A673 (cell line): ENCODE results near the gene MUS81.

Source experiments
- CTCF ChIP-seq: fragments of 300-800, 200-600 bp; sonication (generic); conservative IDR thresholded peaks from 2 replicates; pipeline ENCODE4 v1.5.1; 2017; ENCODE audit warnings: low read depth, mild to moderate bottlenecking, antibody characterized with exemption, low read length, moderate library complexity, mixed read lengths
- EZH2 ChIP-seq: fragments of 200-600 bp; sonication (generic); IDR thresholded peaks from 2 replicates; pipeline ENCODE4 v1.6.1; 2017; ENCODE audit warnings: borderline replicate concordance, low read depth, mild to moderate bottlenecking, mixed read lengths, antibody characterized with exemption, low read length; ENCODE audit not compliant: poor library complexity, severe bottlenecking

- TF ChIP-seq EZH2 (no peak), CTCF (no peak)
These were observed 5.1 kb upstream of the MUS81 start for GRCh38 chr11:65854852-65855837.
